ENCODE results near the gene NOSTRIN.
"Not testable (repeated sequence)": the region's sequence is repeated elsewhere in the genome, so short reads cannot be mapped to it uniquely, and the experiment has no call there.

The NOSTRIN gene

DNA sequence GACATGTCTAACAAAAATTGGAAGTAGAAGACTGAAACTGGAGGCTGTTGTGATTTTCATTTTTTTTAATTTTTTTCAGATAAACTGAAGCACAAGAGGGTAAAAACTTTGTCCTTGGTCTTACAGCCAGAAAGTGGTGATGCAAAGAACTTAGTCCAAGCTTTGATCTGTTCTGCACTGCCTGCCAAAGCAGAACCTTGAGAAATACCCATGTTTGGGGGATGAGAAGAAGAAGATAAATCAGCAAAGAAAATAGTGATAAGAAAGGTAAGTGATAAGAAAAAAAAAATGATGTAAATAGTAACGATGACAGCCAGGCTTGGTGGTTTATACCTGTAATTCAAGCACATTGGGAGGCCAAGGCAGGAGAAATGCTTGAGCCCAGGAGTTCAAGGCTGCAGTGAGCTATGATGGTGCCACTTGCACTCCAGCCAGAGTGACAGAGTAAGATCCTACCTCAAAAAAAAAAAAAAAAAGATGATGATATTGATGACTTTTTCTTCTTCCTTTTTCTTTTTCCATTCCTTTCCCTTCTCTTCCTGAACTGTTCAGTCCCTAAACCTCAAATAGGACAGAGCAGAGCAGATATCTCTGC lies 14.6 kb upstream of the NOSTRIN start:
- DNase-seq (ENCODE audit: low read depth in 2 of 3, low spot score in 1 of 3) = no peak

DNA sequence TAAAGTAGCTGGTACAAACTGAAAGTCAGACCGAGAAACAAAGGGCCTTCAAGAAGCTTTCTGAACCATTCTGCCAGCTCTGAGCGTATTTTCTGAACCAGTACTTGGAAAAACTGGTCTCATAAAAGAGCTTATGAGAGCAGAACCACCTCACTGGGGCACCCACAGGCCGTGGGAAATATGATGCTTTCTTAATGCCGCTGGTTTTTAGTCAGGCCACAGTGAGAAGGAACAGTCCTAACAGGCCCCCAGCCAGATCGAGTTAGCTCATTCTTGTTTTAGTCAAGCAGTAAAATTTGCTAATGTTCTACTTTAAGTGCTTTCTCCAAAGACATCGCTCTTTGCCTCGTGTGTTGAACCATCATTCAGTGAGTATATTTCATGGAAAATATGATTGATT lies 12.7 kb upstream of the NOSTRIN start:
- no peak for DNase-seq (ENCODE audit: low read depth in 2 of 3, low spot score in 1 of 3)

DNA sequence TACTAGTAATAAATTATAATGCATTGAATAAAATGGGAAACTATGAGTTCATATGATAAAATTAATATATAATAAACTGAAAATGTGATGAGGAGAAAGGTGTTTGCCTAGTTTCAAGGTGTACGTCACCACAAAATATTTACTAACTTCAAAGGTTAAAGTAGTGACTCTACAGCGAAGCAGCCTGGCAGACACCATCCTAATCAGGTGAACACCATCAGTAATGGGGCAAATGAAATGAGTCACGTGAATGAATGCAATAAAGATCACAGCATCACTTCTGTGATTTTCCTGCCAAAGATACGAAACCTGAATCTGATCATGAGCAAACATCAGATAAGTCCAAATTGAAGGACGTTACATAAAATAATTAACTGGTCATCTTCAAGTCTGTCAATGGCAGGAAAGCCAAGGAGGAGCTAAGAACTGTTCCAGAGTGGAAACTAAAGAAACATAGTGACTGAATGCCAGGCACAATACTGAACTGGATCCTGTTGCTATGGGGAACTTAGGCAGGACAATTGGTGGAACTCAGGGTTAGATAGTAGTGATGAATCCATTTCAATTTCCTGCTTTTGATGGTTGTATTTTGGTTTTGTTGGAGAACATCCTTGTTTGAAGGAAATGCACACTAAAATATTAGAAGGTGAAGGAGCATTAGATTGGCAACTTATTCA lies 12.1 kb upstream of the NOSTRIN start:
- no peak for DNase-seq (ENCODE audit: low read depth in 2 of 3, low spot score in 1 of 3)

GRCh38 chr2:168791140-168791539 lies 11.3 kb upstream of the NOSTRIN start:
- not testable (repeated sequence) for DNase-seq (ENCODE audit: low read depth in 2 of 3, low spot score in 1 of 3)

GRCh38 chr2:168793596-168793995 lies 8.8 kb upstream of the NOSTRIN start:
- no peak for DNase-seq (ENCODE audit: low read depth in 2 of 3, low spot score in 1 of 3)

DNA sequence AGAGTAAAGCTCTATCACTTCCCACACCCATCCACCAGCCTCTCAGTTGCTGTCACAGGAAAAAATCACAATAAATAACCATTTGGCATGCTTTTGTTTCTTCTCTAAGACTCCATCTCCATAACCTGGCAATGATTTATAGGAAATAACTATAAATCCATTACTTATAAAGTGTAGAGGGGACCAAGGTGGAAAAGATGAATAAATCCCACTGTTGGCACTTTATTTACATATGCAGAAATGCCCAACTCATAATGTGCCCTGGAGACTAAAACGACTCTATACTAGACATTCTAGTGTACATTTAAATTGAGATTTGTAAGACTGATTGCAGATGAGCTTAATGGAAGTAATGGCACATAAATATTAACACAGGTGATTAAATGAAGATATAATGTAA lies 7.5 kb upstream of the NOSTRIN start:
- DNase-seq (ENCODE audit: low read depth in 2 of 3, low spot score in 1 of 3) = no peak

DNA sequence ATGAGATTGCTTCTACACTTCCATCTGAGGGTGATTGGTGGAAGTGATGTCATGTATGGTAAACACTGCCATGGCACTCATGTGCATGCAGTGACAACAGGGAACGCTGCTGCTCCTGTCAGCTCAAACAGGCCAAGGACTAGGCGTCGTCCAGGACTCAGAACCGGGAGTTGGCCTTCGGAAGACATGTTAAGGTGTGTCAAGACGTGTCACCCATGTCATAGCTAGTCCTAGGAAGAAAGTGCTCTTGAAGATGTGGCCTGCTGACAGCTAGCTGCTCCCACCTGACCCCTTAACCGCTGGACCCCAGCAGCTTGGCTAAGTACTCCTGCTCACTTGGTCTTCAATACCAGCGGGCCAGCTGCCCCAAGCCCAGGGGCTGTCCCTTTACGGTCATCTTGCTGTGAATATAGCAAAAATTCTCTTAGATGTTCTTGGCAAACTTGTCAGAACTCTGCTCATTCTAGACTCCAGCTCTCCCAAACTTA lies 6.3 kb upstream of the NOSTRIN start:
- DNase-seq (ENCODE audit: low read depth in 2 of 3, low spot score in 1 of 3) = no peak

- DNase-seq (ENCODE audit: low read depth in 2 of 3, low spot score in 1 of 3) = no peak
Measured at GRCh38 chr2:168796583-168797285, 5.7 kb upstream of the NOSTRIN start.

DNA sequence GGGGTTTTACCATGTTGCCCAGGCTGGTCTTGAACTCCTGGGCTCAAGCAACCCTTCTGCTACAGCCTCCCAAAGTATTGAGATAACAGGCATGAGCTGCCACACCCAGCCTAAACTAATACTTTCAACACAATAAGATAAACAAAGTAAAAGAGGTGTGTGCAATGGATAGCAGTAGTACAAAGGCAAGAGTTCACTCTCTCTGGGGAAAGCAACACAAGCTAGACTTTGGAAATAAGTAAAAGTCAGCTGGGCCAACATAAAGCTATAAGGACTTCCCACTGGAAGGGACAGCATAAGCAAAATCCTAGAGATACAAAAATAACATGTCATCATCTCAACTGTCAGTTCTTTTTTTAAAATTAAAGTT lies 5.2 kb upstream of the NOSTRIN start:
- DNase-seq (ENCODE audit: low read depth in 2 of 3, low spot score in 1 of 3) = no peak

DNA sequence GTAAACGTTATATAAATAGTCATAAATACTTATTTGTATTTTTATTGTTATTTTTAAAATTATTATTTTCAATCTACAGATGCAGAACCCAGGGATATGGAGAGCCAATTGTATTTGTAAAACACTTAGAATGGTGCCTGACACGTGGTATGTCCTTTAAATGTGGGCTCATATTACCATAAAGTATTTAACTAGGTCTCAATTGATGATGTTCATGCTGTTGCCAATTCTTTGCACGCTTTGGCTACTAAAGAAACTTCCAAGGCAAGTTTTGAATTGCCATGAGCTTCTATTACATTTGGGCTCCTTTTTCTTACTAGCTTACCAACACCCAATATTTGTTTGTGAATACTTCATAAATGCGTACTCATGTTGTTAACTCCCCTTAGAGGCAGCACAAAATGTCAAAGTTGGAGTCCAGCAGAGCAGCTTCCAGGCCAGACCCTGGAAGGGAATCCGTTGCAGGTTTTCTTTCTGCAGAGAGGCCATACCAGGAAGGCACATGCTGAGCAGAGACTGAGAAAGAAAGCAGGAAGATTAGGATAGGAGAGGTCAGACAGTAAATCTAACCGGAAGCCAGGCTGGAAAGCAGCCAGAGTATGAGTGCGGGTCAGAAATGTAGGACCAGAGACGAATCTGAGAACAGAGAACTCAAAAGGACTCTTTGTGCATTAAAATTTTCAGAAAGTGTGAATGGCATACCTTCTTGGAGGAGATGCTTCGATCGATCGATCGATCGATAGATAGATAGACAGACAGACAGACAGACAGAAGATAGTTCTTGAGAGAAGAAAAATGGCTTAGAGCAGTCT lies 4.2 kb upstream of the NOSTRIN start:
- DNase-seq (ENCODE audit: low read depth in 2 of 3, low spot score in 1 of 3) = no peak

DNA sequence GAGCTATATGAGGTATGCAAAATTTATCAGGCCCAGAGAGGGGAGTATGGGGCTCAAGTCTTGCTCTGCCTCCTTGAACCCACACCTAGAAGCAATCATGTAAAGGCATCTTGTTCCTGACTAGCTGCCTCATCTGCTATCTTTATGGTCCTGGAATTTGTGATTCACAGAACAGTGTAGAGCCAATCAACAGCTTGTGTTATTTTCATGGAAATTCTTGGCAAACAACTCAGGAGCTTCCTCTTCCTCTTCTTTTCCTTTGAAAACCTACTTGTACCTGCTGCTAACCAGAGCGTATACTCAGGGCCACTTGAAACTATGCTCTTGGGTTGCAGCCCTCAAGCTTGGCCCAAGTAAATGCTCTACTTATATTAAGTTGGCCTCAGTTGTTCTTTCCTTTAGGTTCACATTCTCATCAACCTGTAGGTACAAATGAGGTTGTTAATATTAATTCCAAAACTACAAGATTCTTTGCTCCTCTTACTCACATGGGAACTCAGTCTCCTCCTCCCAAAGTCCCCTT lies 3.5 kb upstream of the NOSTRIN start:
- no peak for DNase-seq (ENCODE audit: low read depth in 2 of 3, low spot score in 1 of 3)

GRCh38 chr2:168801471-168801870 lies 966 bp upstream of the NOSTRIN start:
- no peak for DNase-seq (ENCODE audit: low read depth in 2 of 3, low spot score in 1 of 3)

GRCh38 chr2:168802859-168803725 lies 655 bp downstream of the NOSTRIN start:
- DNase-seq (ENCODE audit: low read depth in 2 of 3, low spot score in 1 of 3) = no peak

DNA sequence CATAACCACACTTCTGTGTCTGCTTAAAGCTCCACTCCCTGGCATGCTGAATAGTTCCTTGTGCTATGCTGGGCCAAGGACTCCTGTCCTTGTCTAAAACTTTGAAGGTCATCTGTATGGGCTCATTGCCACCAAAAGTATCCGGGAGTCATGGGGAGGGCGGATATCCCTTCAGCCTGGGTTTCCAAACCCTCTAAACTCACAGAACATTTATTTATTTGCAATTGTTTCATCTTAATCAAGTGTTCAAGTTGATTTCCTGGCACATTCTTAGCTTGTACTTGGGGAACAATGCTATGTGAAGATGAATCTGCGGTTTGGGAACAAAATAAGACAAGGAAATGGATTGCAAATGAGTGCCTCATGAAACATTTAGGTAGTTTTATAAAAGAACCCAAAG lies 1.8 kb downstream of the NOSTRIN start:
- DNase-seq (ENCODE audit: low read depth in 2 of 3, low spot score in 1 of 3) = no peak

DNA sequence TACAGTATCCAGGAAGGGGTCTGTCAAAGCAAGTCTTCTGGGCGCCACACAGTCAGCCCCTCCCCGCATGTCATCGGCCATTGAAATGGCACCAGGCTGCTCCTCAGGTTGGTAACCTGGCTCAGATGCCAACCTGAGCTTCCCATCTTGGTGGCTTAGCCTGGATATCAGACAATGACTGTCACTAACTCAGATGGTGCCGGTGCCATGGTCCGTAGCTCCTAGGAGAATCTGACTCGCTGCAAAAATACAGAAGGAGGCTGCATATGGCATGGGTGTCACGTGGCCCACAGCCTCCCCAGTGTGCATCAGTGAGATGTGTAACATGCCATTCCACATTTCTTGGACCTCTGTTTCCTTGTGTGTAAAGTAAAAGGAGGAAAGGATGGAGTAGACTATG lies 3.2 kb downstream of the NOSTRIN start:
- DNase-seq (ENCODE audit: low read depth in 2 of 3, low spot score in 1 of 3) = no peak

DNA sequence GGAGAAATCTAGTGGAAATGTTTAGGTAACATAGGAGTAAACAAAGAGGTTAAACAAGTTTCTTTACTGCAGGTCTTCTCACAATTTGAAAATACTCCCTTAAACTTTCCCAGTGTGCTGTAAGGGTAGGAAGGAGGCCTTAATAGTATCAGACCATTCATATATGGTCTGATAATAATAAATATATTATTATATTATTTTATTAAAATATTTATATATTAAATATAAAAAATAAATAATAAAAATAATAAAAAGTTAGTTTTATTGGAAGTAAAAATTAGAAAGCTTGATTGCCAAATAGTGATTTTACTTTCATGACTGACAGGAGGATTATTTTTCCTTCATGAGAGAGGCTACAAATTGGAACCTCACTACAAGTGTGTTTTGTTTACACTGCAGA lies 7.1 kb downstream of the NOSTRIN start:
- no peak for DNase-seq (ENCODE audit: low read depth in 2 of 3, low spot score in 1 of 3)

- DNase-seq (ENCODE audit: low read depth in 2 of 3, low spot score in 1 of 3) = no peak
Measured at GRCh38 chr2:168810235-168810634, 7.8 kb downstream of the NOSTRIN start.

DNA sequence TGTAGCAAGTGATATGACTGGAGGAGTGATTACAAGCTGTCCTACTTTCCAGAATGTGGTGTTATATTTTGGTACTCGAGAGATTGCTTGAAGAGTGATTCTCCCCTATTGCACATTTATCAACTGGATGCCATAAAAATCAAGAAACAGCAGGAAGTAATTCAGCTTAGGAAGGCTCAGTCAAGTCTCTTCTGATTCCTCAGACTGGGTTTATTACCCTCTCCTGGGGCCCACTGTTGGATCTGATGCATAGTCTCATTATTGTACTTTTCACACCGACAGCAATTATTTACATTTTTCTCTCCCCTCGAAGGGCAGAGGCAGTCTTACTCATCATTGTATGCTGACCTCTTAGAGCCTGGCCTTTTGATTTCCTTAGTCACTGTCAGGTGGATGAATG lies 9.3 kb downstream of the NOSTRIN start:
- no peak for DNase-seq (ENCODE audit: low read depth in 2 of 3, low spot score in 1 of 3)

DNA sequence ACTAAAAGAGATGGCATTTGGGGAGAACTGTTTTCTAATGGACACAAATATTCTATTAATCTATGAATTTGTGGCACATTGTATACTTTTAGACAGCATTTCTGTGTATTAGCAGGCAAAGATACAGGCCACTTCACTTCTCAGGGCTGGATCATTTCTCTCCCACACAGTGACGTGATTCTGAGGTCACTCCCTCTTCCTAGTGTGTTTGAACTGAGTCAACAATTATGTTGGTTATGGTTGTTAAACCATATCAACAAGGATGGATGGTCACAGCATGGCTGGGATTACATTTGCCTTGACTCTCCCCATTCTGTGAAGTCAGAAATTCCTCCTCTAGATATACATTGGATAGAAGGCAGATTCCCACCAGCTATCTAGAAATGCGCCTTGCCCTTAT lies 11.6 kb downstream of the NOSTRIN start:
- no peak for DNase-seq (ENCODE audit: low read depth in 2 of 3, low spot score in 1 of 3)
